A673 (cell line): ENCODE results near the gene DDN. TPM values are rescaled to one million over a fixed set of nuclear protein-coding genes. Genes with fewer than 3 reads are reported as not detected.

Experiments
- BruUV-seq: library from RNA; stranded (reverse); fragments of 400-500 nt; replicated peaks from 2 replicates; lab custom pipeline; 2021; lab: Mats Ljungman, UMichigan
- CTCF ChIA-PET: fragments of 300-600 bp; sonication (Branson Sonifier 250); formaldehyde crosslinking; loops from one replicate; lab custom pipeline; 2022; ENCODE audit warnings: antibody characterized with exemption; lab: Charles Lee
- POLR2A ChIA-PET: fragments of 300-600 bp; sonication (Branson Sonifier 250); formaldehyde crosslinking; loops from one replicate; lab custom pipeline; 2022; ENCODE audit warnings: antibody characterized with exemption; ENCODE audit not compliant: low non-redundant PET; lab: Charles Lee
- DNase-seq: peaks from one replicate; pipeline ENCODE4 v3.0.0-alpha.2; 2015; ENCODE audit warnings: low spot score
- H3K27ac ChIP-seq: fragments of 200-600 bp; sonication (generic); 2 replicates; pipeline ENCODE4 v1.5.1; 2016; ENCODE audit warnings: mixed run types, low read depth, mild to moderate bottlenecking, mixed read lengths, antibody characterized with exemption, low read length; ENCODE audit not compliant: poor library complexity, severe bottlenecking
- H3K27me3 ChIP-seq: fragments of 200-600 bp; sonication (generic); replicated peaks from 2 replicates; pipeline ENCODE4 v1.6.1; 2017; ENCODE audit warnings: mixed run types, low read depth, mild to moderate bottlenecking, mixed read lengths, antibody characterized with exemption, low read length; ENCODE audit not compliant: insufficient read depth, poor library complexity
- H3K36me3 ChIP-seq: fragments of 200-600 bp; sonication (generic); 2 replicates; pipeline ENCODE4 v1.6.1; 2016; ENCODE audit warnings: mixed run types, mild to moderate bottlenecking, mixed read lengths, antibody characterized with exemption, low read length; ENCODE audit not compliant: insufficient read depth, poor library complexity, severe bottlenecking
- H3K4me1 ChIP-seq: fragments of 200-600 bp; sonication (generic); 2 replicates; pipeline ENCODE4 v1.6.1; 2017; ENCODE audit warnings: mixed run types, mild to moderate bottlenecking, mixed read lengths, antibody characterized with exemption, low read length; ENCODE audit not compliant: insufficient read depth, poor library complexity, severe bottlenecking
- H3K4me3 ChIP-seq: fragments of 200-600 bp; sonication (generic); 2 replicates; pipeline ENCODE4 v1.5.1; 2016; ENCODE audit warnings: low read depth, mixed run types, mild to moderate bottlenecking, mixed read lengths, low read length; ENCODE audit not compliant: poor library complexity, severe bottlenecking
- H3K9me3 ChIP-seq: fragments of 200-600 bp; sonication (generic); 2 replicates; pipeline ENCODE4 v1.6.1; 2016; ENCODE audit warnings: mixed run types, low read depth, mild to moderate bottlenecking, mixed read lengths, antibody characterized with exemption, low read length; ENCODE audit not compliant: poor library complexity, severe bottlenecking
- EZH2 ChIP-seq: fragments of 200-600 bp; sonication (generic); IDR thresholded peaks from 2 replicates; pipeline ENCODE4 v1.6.1; 2017; ENCODE audit warnings: borderline replicate concordance, low read depth, mild to moderate bottlenecking, mixed read lengths, antibody characterized with exemption, low read length; ENCODE audit not compliant: poor library complexity, severe bottlenecking
- intact Hi-C: fragments of 100-400 bp; cut with micrococcal nuclease; formaldehyde crosslinking; loops from one replicate; pipeline ENCODE4 v1.10.0; 2022; ENCODE audit not compliant: unreplicated experiment
- total RNA-seq: library from RNA; stranded (reverse); gene quantifications from 2 replicates; pipeline ENCODE4 v1.2.3, GENCODE V29; 2021
- TF ChIP-seq, protein P1 (sequence below): fragments of 300-800, 200-600 bp; sonication (generic); conservative IDR thresholded peaks from 2 replicates; pipeline ENCODE4 v1.5.1; 2017; ENCODE audit warnings: low read depth, mild to moderate bottlenecking, antibody characterized with exemption, low read length, moderate library complexity, mixed read lengths

Gene DDN
- total RNA-seq, 1 experiment from 2014 or later: 2.7 TPM

DNA sequence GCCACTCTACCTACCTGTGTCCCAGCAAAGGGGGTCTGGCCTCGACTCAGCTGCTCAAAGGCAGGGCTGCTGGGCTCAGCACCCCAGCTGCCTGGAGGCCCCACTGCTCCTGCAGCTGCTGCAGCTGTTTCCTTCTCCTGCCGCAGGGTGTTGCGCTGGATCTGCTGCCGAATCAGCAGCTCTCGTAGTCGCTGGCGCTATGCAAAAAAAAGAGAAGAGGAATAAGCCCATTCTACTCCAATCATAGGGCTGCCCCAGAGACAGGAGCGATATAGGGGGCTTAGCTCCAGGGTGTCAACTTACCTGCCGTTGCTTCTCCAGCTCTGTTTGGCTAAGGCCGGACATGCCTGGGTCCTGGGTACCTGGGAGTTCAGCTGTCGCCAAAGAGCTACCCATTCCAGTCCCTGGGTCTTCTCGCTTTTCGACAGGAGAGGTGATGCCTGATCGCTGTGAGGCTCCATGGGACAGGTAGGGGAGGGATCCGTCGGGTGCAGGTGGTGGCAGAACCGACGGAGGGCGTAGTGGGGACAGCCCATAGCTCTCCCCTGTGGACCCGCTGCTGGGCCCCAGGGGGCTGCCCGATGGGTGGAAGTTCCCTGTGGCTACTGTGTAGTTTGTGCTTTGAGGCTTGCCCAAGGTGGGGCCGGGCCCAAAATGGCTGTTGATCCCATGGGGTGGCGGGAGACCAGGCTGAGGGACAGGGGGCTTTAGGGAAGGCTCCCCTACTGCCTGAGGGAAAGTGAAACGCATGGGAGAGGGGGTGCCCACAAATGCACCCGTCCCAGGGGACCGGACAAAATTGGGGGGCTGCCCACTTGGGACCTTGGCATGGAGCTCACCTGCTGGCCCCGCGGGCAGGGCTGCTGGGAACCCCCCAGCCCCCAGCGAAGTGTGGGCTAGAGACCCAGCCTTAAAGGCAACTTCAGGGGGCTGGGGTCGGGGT lies 40.5 kb upstream of the DDN start:
- H3K9me3 ChIP-seq: no peaks in the 10 kb centered on the region
- BruUV-seq: no TSS peak
- no peak for DNase-seq
- H3K4me1 ChIP-seq: no peaks in the 10 kb centered on the region
- intact Hi-C loops: no loop called here
- H3K27ac ChIP-seq: no peak overlapping the region
- no peaks in the 10 kb centered on the region for H3K27me3 ChIP-seq
- peaks cover 96% of the 10 kb centered on the region for H3K36me3 ChIP-seq
- POLR2A ChIA-PET: no interaction called here
- no peak overlapping the region for H3K4me3 ChIP-seq
- TF ChIP-seq EZH2: no peak
- TF ChIP-seq, protein P1, sequence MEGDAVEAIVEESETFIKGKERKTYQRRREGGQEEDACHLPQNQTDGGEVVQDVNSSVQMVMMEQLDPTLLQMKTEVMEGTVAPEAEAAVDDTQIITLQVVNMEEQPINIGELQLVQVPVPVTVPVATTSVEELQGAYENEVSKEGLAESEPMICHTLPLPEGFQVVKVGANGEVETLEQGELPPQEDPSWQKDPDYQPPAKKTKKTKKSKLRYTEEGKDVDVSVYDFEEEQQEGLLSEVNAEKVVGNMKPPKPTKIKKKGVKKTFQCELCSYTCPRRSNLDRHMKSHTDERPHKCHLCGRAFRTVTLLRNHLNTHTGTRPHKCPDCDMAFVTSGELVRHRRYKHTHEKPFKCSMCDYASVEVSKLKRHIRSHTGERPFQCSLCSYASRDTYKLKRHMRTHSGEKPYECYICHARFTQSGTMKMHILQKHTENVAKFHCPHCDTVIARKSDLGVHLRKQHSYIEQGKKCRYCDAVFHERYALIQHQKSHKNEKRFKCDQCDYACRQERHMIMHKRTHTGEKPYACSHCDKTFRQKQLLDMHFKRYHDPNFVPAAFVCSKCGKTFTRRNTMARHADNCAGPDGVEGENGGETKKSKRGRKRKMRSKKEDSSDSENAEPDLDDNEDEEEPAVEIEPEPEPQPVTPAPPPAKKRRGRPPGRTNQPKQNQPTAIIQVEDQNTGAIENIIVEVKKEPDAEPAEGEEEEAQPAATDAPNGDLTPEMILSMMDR: no peak
- CTCF ChIA-PET: no interaction called here

DNA sequence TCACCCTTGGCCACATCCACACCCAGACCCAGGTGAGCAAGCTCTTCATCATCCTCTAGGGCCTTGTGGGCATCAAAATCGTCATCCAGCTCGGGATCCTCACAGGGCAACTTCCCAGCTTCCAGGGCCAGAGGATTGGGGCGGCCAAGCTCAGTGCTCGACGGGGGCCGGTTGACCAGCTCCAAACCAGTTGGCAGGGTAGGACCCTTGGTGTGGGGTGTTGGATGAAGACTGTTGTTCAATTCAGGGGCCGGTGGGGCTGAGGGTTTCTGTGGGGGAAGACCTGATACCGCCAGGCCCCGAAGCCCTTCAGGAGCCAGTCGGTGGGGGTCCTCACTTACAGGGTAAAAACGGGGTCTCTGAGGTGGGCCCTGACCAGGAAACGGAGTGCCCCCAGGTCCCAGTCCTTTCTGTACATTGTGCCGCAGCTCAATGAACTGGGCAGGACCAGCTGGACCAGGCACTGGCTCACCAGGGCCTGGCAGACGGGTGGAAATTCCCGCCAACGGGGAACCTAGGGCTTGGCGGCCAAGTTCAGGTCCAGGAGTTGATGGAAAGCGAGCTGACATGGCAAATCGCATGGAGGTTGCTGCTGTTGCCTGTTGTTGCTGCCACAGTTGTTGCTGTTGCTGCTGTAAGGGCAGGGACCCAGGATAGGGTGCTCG lies 39.2 kb upstream of the DDN start:
- Histone ChIP-seq H3K4me1 (no peaks in the 10 kb centered on the region), H3K9me3 (no peaks in the 10 kb centered on the region), H3K4me3 (no peak overlapping the region), H3K36me3 (peaks cover 96% of the 10 kb centered on the region), H3K27me3 (no peaks in the 10 kb centered on the region), H3K27ac (no peak overlapping the region)
- intact Hi-C loops: no loop called here
- CTCF ChIA-PET: interaction anchor here (0.6 kb wide), 1 partner anchor 60 kb away, joined by 3 read pairs; no protein-coding TSS in a partner anchor
- no peak for DNase-seq
- no peak for TF ChIP-seq EZH2
- TF ChIP-seq, protein P1: no peak
- POLR2A ChIA-PET: no interaction called here
- BruUV-seq: no TSS peak

DNA sequence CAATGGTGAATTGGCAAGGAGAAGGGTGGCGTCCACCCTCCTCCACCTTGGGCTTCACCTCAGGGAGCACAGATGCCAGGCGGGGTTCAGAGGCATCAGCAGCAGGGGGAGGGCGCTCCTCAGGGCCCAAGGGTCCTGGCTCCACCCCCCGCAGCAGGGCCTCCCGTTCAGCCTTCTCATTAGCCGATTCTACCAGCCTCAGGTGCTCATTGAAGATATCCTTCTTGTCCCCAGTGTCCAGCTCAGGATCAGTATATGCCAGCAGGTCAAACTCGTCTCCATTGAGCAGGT lies 38.7 kb upstream of the DDN start:
- TF ChIP-seq, protein P1: no peak
- no peak for TF ChIP-seq EZH2
- H3K4me3 ChIP-seq: no peak overlapping the region
- no peaks in the 10 kb centered on the region for H3K9me3 ChIP-seq
- H3K4me1 ChIP-seq: no peaks in the 10 kb centered on the region
- DNase-seq: no peak
- CTCF ChIA-PET: interaction anchor here (0.6 kb wide), 1 partner anchor 272 kb away, joined by 3 read pairs; no protein-coding TSS in a partner anchor
- POLR2A ChIA-PET: no interaction called here
- TSS peak; percentile 14 for BruUV-seq
- H3K27ac ChIP-seq: no peak overlapping the region
- H3K27me3 ChIP-seq: no peaks in the 10 kb centered on the region
- H3K36me3 ChIP-seq: peaks cover 96% of the 10 kb centered on the region
- intact Hi-C loops: no loop called here
